Activated CD4-positive, alpha-beta T cell treated with anti-CD3 and anti-CD28 coated beads, Interleukin-2, amount 50 U/mL, for 48 hours (primary cell): ENCODE data around the gene CENPN.

Experiments
- DNase-seq, 2 experiments: peaks; one replicate each; pipeline ENCODE4 v3.0.0-alpha.2; 2020

The CENPN gene, protein sequence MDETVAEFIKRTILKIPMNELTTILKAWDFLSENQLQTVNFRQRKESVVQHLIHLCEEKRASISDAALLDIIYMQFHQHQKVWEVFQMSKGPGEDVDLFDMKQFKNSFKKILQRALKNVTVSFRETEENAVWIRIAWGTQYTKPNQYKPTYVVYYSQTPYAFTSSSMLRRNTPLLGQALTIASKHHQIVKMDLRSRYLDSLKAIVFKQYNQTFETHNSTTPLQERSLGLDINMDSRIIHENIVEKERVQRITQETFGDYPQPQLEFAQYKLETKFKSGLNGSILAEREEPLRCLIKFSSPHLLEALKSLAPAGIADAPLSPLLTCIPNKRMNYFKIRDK

DNA sequence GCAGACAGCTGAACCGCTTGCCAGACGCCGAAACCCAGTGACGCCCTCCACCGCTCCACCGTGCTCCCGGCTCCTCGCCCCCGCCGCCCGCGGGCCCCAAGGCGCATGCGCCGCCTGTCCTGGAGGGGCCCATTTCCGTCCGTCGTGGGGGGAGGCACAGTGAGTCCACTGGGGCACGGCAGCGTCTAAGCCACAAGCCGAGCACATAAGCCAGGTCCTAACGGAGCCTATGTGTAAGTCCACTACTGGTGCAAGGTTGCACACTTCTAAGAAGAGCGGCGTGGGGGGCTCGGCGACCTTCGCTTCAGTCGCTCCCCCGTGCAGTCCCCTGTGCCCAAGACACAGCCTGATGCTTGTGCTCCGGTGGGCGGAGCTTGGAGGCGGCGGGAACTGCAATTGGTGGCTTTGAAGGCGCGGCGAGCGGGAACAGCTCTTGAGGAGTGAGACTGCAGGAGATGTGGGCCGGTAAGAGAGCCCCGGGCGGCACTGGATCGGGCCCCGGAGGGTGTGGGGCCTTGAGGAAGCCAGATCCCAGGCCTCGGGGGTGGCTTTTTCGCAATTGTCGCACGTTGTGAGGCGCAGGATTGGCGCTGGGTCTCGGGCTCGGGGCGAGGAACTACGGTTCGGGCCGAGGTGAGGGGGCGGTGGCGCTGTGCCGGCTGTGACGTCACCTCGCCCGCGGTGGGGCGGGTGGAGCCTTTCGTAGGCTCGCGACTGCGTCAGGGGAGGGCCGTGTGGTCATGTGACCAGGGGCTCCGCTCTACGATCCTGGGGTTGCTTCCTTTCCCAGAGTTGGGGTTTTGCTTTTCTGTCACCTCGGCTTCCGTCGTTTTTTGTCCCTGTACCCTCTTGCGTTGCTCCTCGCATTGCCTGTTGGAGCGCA is at the start of gene CENPN, which contains the start of gene CMC2:
CENPN (plus strand) TSS at position 402 of the 883 bp plus-strand sequence. CDS start 4,726 bp downstream, outside the sequence.
CMC2 (minus strand) TSS at position 73 of the 883 bp plus-strand sequence. CDS start 9,491 bp downstream, outside the sequence.
- peak; percentile 97 to 98 for DNase-seq

DNA sequence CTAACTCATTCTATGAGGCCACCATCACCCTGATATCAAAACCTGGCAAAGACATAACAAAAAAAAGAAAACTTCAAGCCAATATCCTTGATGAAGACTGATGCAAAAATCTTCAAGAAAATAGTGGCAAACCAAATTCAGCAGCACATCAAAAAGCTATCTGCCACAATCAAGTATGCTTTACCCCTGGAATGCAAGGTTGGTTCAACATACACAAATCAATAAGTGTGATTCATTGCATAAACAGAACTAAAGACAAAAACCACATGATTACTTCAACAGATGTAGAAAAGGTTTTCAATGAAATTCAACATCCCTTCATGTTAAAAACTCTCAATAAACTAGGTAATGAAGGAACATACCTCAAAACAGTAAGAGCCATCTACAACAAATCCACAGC is 48.7 kb upstream of the CENPN start:
- no peak for DNase-seq

DNA sequence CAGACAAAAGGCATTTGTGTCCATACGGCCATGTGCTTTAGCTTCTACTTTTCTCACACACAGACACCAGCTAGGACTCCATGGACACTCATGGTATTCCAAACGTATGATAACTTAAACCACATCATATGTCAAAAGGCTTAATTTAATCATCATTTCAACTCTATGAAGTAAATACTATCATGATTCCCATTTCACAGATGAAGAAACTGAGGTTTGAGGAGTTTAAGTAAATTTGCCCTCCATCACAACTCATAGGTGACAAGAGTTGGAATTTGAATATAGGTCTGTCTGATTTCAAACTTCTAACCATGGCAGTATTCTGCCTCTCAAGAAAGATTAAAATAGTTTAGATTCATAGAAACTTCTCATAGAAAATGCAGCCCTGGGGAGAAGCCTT is 44.1 kb upstream of the CENPN start:
- DNase-seq: no peak

DNA sequence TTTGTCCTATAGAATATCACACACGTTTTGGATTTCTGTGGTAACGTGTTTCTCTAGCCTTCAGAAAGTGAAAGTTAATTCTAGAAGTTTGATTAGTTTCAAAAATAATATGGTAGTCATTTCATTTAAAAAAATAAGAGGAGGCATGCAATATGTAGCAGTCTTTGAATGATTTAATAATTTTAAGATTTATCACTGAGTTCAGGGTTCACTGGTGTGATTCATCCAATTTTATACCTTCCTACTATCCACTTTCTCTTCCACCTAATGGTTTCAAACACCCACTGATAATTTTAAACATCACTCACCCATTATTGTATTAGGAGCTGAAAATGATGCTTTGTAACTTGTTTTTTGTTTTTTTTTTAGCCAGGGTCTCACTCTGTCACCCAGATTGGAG is 42.7 kb upstream of the CENPN start:
- no peak for DNase-seq

DNA sequence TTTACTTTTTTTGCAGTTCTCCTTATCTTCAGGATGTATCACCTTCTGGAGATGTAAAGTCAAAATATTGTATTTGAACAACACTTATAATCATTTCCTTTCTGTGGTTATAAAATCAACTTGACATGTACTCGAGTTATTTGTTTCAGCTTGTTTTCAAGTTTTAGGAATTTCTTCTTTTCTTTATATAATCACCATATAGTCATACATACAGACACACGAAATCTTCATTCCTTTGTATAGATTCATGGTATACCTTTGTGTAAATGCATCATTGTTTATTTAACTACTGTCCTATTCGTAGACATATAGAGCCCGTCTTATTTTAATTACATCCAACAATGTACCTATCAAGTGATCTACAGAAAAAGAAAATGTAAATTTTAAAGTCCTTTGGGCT is 40.4 kb upstream of the CENPN start:
- DNase-seq: no peak

DNA sequence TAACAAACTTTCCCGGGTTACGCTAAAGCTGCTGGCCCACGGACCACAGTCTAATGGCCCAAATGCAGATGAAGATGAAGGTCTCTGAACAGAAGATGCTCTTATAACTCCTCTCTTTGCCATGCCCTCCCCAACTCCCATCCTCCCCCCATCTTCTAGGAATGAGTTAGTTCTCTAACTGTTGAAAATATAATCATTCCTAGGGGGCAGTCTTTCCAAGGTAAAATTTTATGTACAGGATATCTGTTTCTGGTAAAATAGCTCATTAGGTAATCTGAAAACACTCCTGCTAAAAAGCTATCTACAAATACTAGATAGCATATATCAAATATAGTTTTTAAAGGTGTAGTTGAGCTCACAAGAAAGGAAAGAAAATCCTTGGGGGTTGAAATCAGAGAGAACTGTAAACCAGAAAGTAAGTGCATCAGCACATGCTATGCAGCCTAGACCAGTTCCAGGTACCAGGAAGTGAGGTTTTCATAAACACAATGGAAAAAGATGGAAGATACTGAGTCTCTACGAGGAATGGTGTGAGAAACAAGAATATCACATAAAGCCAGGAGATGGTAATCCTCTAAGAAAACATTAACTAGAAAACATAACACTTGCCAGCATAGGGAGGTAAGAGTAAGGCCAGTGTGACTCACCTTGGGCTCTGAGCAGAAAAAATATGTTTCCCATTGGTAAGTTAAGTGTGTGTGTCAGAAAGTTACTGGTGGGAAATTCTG is 38.5 kb upstream of the CENPN start:
- no peak for DNase-seq

DNA sequence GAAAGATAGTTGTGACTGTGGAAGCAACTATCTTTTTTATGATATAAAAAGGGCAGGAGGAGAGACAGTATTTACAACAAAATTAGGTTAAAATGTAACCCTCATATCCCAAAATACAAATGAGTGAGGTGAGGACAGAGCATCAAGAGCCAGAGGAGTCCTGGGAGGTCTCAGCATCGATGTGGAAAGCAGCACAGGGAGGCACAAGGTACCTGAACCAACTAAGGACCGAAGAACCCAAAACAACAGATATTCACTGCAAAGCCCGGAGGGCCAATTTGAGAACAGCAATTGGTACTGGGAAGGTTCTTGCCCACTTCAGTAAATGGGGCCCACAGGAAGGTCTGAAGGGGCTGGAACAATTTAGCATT is 37.9 kb upstream of the CENPN start:
- DNase-seq: no peak

DNA sequence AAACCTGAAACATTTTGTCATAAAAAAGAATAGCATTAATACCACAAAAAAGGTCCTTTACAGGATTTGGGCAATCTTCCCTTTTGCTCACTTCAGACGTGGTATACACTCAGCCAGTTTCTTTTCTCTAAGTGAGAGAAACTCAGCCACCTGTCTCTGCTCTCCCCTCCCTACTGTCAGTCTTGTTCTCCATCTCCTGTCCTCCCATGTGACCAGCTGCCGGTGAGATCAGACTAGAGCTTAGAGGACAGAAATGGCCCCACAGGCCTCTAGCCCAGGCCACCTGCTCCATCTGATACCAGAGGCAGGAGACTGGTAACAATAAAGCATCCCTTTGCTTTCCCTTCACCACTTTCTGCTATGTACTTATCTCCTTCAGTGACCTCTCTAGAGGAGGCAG is 35.2 kb upstream of the CENPN start:
- DNase-seq: no peak

DNA sequence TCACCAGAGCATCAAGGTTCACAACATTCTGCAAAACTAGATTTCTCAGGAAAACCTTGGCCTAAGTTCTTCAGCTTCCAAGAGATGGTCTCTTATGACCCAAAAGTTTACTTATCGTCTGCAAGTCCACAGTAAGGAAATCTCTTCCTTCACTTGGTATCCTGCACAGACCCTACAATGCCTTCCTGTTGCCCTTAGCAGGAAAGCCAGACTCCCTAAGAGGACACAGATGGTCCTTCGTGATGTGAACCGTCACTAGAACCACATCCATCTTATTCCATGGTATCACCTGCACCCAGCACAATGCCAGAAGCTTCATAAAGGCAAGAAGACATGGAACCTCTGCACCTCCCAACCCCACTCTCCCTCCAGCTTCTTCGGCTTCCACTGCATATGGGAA is 34.4 kb upstream of the CENPN start:
- DNase-seq: no peak

DNA sequence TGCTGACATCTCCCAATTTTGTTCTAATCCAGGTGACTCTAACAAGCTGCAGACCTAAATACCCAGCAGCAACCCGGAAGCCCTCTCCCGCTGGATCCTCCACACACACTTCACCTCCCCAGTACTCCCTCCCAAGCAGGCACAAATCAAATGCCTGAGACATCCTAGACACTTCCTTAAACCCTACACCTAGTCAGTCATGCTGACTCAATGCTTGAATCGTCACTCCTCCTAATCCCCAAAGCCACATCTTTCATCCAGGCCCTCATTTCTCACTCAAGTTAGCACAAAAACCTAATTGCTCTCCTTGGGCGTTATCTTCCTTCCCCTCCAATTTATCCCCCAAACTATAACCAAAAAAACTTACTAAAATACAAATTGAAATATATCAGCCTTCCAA is 33.0 kb upstream of the CENPN start:
- DNase-seq: no peak

DNA sequence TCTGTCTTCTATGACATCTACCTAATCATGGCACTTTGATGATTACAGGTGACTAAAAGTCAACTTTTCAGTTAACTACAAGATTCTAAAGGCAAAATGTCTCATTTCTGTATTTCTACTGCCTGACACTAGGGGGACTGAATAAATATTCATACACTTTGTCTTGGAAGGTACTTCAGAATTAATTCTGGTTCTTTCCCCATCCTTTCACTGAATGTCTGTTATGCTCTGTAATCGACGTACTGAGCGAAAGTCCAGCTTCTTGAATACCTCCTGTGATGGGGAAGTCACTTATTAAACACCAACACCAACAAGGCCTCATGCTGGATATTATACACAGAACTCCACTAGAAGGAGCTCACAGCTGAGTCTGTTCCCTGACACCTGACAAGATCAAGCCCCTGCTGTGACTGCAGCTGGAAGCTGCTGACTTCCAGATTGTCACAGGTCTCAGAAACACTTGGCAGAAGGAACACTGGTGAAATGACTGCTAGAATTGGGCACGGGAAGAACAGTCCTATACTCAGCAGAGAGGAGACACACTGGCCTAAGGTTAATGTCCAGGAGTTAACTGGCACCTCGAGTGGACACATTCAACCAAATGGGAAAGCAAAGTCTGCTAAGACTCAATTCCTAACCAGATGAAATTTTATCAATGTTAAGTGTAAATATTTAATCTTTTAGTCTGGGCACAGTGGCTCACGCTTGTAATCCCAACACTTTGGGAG is 32.2 kb upstream of the CENPN start:
- no peak for DNase-seq

DNA sequence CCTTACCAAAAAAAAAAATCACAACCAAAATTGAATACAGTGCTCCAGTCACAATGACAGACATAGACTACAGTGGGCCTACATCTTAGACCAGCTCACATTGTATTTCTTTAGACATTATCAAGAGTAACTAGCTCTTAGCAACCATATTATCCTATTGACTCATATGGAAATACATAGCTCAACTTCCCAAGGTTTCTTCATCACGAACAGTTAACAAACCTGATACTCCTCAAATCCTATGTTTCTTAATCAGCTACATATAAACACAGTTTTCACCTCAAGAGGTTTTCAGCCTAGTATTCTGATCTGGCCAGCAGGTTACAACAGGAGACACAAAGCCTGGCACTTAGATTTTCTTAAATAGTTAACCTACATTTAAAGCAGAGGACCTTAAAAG is 30.1 kb upstream of the CENPN start:
- no peak for DNase-seq

DNA sequence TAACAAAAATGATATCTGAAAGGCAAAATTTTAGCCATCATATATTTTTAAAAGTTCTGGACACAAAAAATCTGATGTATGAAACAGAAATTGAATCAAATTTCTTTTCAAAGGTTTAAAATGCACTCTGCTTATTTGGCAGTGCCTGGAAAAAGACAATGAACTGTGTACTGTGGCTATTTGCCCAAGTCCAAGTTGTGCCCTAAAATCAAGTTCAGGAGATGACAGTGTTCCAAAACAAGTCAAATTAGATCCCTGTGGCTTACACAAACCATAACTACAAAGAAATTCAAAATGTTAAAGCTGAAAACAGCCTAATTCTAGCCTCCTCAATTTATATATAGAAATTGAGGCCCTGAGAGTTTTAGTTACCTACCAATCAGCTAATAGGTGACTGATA is 25.9 kb upstream of the CENPN start:
- DNase-seq: no peak

DNA sequence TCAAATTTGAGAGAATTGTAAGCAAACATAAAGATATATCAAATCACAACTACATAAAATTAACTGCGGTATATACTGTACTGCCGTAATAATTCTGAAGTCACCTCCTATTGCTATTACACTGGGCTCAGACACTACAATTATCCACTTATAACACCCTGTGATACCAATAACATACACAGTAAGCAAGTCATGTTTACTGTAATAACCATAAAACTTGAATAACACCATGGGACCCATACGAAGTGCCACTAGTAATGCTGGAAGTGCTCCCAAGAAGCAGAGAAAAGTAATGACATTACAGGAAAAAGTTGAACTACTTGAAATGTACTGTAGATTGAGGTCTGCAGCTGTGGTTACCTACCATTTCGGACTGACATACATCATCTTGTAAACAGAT is 24.4 kb upstream of the CENPN start:
- DNase-seq: no peak

DNA sequence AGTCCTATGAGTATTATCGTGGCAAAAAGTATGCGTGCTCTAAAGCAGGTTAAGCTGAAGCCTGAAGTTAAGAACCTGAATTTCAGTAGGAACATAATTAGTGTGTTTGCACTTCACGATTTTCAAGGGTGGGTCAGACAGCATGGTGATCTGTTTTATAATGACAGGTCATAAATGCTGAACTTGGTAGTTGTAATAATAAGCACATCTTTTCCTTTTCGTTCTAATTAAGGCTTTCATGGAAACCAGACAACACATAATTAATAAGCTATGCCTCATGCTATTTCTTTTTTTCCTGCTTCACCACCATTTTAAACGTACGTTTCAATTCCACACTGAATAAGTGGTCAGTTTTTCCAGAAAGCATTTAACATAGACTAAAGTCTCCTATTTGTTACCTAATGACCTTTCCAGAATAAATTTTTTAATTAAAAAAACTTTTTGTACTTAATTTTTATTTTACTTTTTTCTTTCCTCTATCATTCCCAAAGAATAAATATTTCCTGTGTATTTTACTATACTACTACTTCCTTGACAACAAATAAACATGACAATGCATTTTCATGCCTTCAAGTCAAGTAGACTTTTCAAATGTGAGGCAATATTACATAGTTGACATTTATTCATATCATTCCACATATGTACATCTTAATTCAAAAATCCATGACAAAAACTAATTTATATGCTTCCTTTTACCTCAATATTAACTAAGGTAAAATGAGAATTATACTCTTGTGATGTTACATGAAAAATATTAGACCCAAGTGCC is 22.7 kb upstream of the CENPN start:
- no peak for DNase-seq

DNA sequence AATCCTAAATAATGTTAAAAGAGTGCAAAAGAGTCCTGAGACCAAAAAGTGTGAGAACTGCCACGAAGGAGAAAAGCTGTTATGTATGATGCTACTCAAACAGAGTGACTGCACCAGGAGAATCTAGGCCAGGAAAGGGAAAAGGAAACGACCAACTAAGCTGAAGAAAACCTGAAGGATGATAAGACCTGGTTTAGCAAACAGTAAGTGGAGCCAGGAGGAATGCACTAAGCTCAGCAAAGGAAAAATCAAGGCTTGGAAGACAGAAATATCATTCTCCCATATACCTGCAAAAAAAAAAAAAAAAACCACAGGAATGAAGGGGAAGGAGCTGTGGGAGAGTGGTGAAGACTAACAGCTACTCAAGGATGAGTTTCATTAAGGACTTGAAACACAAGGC is 21.4 kb upstream of the CENPN start:
- no peak for DNase-seq

DNA sequence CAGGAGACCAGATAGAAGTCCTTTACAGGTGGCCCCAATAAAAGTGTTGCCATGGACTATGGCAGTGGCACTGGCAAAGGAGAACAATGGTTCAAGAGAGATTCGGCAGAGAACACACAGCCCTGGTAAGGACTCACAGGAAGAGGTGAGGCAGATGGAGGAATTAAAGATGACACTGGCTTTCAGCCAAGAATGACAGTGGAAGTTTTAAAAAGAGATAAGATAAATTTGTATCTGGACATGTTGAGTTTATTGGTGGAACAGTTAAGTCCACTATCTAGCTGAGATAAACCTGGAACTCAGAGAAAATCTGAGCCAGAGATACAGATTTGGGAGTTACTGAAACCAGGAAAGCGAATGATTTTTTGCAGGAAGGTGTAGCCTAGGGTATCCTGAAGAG is 20.5 kb upstream of the CENPN start:
- no peak for DNase-seq

DNA sequence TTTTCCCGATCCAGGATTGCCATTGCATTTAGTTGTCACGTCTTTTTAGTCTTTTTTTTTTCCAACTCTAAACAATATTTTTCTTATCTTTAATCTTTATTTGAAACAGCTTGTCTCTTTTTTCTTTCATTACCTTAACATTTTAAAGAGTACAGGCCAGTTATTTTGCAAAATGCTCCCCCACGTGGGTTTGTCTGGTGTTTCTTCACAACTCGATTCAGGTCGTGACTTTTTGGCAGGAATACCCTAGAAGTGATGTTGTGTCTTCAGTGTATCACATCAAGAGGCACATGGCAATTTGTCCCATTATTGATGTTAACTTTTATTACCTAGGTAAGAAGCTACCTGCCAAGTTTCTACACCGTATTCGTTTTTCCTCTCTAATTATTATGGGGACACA is 18.3 kb upstream of the CENPN start:
- DNase-seq: no peak

DNA sequence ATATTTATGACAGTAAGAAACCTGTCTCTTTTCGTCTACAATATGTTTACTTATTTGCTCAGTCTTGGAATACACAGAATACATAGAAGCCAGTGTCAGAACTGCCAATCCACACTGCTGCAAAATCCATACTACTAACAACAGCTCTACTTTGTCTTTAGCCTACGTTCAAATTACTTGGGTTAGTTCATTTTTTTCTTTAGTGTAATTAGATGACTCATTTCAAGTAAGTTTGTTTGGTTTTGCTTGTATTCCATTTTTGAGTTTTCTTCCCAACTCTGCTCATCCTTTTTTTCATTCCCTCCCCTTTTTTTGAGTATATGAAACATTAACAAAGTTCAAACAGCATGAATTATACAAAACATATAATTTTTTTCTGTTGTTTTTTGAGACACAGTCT is 17.2 kb upstream of the CENPN start:
- no peak for DNase-seq

DNA sequence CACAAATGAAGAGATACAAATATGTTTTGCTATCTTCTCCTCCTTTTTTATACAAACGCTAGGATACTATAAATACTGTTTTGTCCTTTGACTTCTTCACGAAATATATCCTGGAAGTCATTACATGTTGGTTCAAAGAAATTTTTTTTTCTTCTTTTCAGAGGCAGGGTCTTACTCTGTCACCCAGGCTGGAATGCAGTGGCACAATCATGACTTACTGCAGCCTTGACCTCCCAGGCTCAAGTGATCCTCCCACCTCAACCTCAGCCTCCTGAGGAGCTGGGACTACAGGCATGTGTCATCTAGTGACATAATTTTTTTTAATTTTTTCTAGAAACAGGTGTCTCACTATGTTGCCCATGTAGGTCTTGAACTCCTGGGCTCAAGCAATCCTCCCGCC is 16.4 kb upstream of the CENPN start:
- no peak for DNase-seq

DNA sequence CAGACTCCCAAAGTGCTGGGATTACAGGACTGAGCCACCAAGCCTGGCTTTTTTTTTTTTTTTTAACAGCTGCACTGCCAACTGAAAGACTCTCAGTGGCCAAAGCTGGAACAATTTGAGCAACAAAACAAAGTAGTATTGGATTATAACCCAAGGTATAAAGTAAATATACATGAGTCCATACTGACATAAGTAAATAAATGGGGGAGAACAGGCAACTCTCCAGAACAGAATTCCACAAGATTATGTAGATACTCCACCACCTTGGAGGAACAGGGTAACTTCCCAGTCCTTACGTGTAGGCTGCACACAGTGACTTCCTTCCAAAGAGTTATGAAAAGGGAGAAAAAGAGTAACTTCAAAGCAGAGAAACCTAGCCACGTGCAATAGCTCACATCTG is 16.0 kb upstream of the CENPN start:
- DNase-seq: no peak

DNA sequence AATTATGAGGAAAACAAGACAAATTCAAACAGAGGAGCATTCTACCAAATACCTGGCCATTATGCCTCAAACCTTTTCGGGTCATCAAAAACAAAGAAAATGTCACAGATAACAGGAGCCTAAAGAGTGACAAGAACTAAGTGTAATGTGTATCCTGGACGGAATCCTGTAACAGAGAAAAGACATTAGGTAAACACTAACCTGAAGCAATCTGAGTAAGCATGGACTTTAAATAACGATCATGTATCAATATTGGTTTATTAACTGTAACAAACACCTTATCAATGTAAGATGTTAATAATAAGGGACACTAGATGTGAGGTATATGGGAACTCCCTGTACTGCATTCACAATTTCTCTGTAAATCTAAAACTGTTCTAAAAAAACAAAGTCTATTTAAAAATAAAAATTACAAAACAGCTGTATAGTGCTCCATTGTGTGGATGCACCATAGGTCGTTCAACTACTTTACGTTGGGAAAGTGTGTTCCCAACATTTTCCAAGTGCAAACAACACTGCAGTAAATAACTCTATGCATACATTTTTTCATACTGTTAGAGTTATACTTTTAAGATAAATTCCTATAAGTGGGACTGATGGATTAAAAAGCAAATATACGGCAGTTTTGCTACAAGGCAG is 15.1 kb upstream of the CENPN start:
- no peak for DNase-seq
